Thymus (tissue), 11 donors: ENCODE results near the gene NKAIN4. TPM values are rescaled to one million over a fixed set of nuclear protein-coding genes. Genes with fewer than 3 reads are reported as not detected.
"Not testable (repeated sequence)": the region's sequence is repeated elsewhere in the genome, so short reads cannot be mapped to it uniquely, and the experiment has no call there.

Source experiments
- DNase-seq, 9 donors: peaks; one replicate each; pipeline ENCODE4 v3.0.0-alpha.2; 2013; ENCODE audit warnings: low spot score in 9 of 9, low read depth in 6 of 9, missing footprints in 1 of 9
- H3K27ac ChIP-seq, 2 donors: one replicate each; pipeline ENCODE4 v1.5.1; 2013; ENCODE audit warnings: control low read depth in 1 of 2, low read depth in 1 of 2, low read length in 1 of 2, mild to moderate bottlenecking in 1 of 2, moderate library complexity in 1 of 2
- H3K27me3 ChIP-seq, 2 donors: one replicate each; pipeline ENCODE4 v1.5.1; 2013; ENCODE audit warnings: low read length in 1 of 2; ENCODE audit not compliant: control insufficient read depth in 2 of 2, insufficient read depth in 1 of 2
- H3K36me3 ChIP-seq, 2 donors: one replicate each; pipeline ENCODE4 v1.5.1; 2013; ENCODE audit warnings: low read length in 1 of 2, mild to moderate bottlenecking in 1 of 2, moderate library complexity in 1 of 2; ENCODE audit not compliant: control insufficient read depth in 2 of 2, insufficient read depth in 2 of 2
- H3K4me1 ChIP-seq, 2 donors: one replicate each; pipeline ENCODE4 v1.5.1; 2013; ENCODE audit warnings: low read length in 2 of 2; ENCODE audit not compliant: control insufficient read depth in 2 of 2, insufficient read depth in 2 of 2
- H3K4me3 ChIP-seq, 2 donors: one replicate each; pipeline ENCODE4 v1.5.1; 2013; ENCODE audit warnings: low read length in 2 of 2, control low read depth in 1 of 2, mild to moderate bottlenecking in 1 of 2
- H3K9me3 ChIP-seq, 2 donors: one replicate each; pipeline ENCODE4 v1.5.1; 2013; ENCODE audit warnings: low read length in 1 of 2, mild to moderate bottlenecking in 1 of 2; ENCODE audit not compliant: control insufficient read depth in 2 of 2, insufficient read depth in 1 of 2
- WGBS: extraction: QIAGEN DNeasy Blood & Tissue Kit; methylation state at CpG from one replicate; pipeline ENCODE4 v1.1.7; 2013; 5-methylcytosine and 5-hydroxymethylcytosine counted together
- polyA plus RNA-seq: library from polyadenylated mRNA; stranded (reverse); fragments of 200-250 nt; gene quantifications from one replicate; pipeline ENCODE4 v1.2.3, GENCODE V29; 2013
- total RNA-seq: library from RNA; stranded (reverse); fragments of 120-200 nt; gene quantifications from one replicate; pipeline ENCODE4 v1.2.4, GENCODE V29; 2013
- donor health status: healthy.

The NKAIN4 gene
- total and polyA plus RNA-seq, 2 donors: 2.2 to 8.5 TPM

GRCh38 chr20:63254606-63255384 is 532 bp upstream of the NKAIN4 start:
- Histone ChIP-seq H3K27ac (no peak overlapping the region), H3K27me3 (peaks cover 54 to 86% of the 10 kb centered on the region in 2 donors), H3K9me3 (no peaks in the 10 kb centered on the region), H3K36me3 (no peaks in the 10 kb centered on the region), H3K4me1 (peaks cover 0 to 12% of the 10 kb centered on the region in 2 donors), H3K4me3 (no peak overlapping the region)
- WGBS: 11% methylated on average over 56 of the region's 56 CpGs
- no peak for DNase-seq

GRCh38 chr20:63253438-63254231 is 628 bp downstream of the NKAIN4 start:
- DNase-seq: no peak
- Histone ChIP-seq H3K27me3 (peaks cover 54 to 87% of the 10 kb centered on the region in 2 donors), H3K36me3 (no peaks in the 10 kb centered on the region), H3K4me1 (peaks cover 0 to 9% of the 10 kb centered on the region in 2 donors), H3K4me3 (peak overlapping the region in 1 of 2 donors; percentile 7), H3K9me3 (no peaks in the 10 kb centered on the region), H3K27ac (no peak overlapping the region)
- WGBS: 3% methylated on average over 89 of the region's 89 CpGs

- no peaks in the 10 kb centered on the region for H3K9me3 ChIP-seq
- no peak overlapping the region for H3K4me3 ChIP-seq
- no peak for DNase-seq
- H3K27me3 ChIP-seq: peaks cover 58 to 87% of the 10 kb centered on the region in 2 donors
- 13% methylated on average over 16 of the region's 16 CpGs for WGBS
- peaks cover 0 to 3% of the 10 kb centered on the region in 2 donors for H3K4me1 ChIP-seq
- H3K36me3 ChIP-seq: no peaks in the 10 kb centered on the region
- no peak overlapping the region for H3K27ac ChIP-seq
Observed at GRCh38 chr20:63253065-63253437, 1.2 kb downstream of the NKAIN4 start.

- 68% methylated on average over 8 of the region's 8 CpGs for WGBS
Observed at GRCh38 chr20:63252284-63252711, 2.0 kb downstream of the NKAIN4 start.

GRCh38 chr20:63251350-63251749 is 2.9 kb downstream of the NKAIN4 start:
- not testable (repeated sequence) for H3K9me3 ChIP-seq, H3K36me3 ChIP-seq, DNase-seq, H3K4me3 ChIP-seq, H3K27ac ChIP-seq, H3K4me1 ChIP-seq
- peaks cover 62 to 91% of the 10 kb centered on the region in 2 donors for H3K27me3 ChIP-seq
- 41% methylated on average over 12 of the region's 14 CpGs for WGBS

More at GRCh38 chr20:63252284-63252711, 2.0 kb downstream of the NKAIN4 start:
- Histone ChIP-seq H3K36me3 (no peaks in the 10 kb centered on the region), H3K4me3 (no peak overlapping the region), H3K27me3 (peaks cover 62 to 90% of the 10 kb centered on the region in 2 donors), H3K9me3 (no peaks in the 10 kb centered on the region), H3K4me1 (no peaks in the 10 kb centered on the region), H3K27ac (no peak overlapping the region)
- DNase-seq: no peak

- Histone ChIP-seq H3K27ac (no peak overlapping the region), H3K9me3 (no peaks in the 10 kb centered on the region), H3K4me1 (no peaks in the 10 kb centered on the region), H3K36me3 (no peaks in the 10 kb centered on the region), H3K4me3 (no peak overlapping the region), H3K27me3 (peaks cover 50 to 86% of the 10 kb centered on the region in 2 donors)
- DNase-seq: no peak
- 93% methylated on average over 15 of the region's 15 CpGs for WGBS
Observed at GRCh38 chr20:63249891-63250290, 4.4 kb downstream of the NKAIN4 start.

GRCh38 chr20:63248835-63249591 is 5.2 kb downstream of the NKAIN4 start:
- no peaks in the 10 kb centered on the region for H3K4me1 ChIP-seq
- H3K36me3 ChIP-seq: no peaks in the 10 kb centered on the region
- H3K27me3 ChIP-seq: peaks cover 41 to 84% of the 10 kb centered on the region in 2 donors
- WGBS: 82% methylated on average over 25 of the region's 25 CpGs
- no peak overlapping the region for H3K4me3 ChIP-seq
- no peak overlapping the region for H3K27ac ChIP-seq
- H3K9me3 ChIP-seq: no peaks in the 10 kb centered on the region
- DNase-seq: no peak

GRCh38 chr20:63247671-63248228 is 6.5 kb downstream of the NKAIN4 start:
- no peaks in the 10 kb centered on the region for H3K4me1 ChIP-seq
- no peaks in the 10 kb centered on the region for H3K36me3 ChIP-seq
- no peaks in the 10 kb centered on the region for H3K9me3 ChIP-seq
- H3K27me3 ChIP-seq: peaks cover 29 to 74% of the 10 kb centered on the region in 2 donors
- DNase-seq: no peak
- 81% methylated on average over 24 of the region's 24 CpGs for WGBS
- H3K27ac ChIP-seq: no peak overlapping the region
- no peak overlapping the region for H3K4me3 ChIP-seq
